ENCODE results near the gene WBP2. TPM values are rescaled to one million over a fixed set of nuclear protein-coding genes. Genes with fewer than 3 reads are reported as not detected.

WBP2 gene
- total and polyA plus RNA-seq, 2 experiments from 2014 or later, result 61.3 to 160 TPM

- Histone ChIP-seq H3K4me3 (no peak overlapping the region), H3K4me1 (ENCODE audit: low read depth) (no peaks in the 10 kb centered on the region), H3K36me3 (peaks cover 38% of the 10 kb centered on the region), H3K27me3 (no peaks in the 10 kb centered on the region), H3K9me3 (ENCODE audit: low read depth) (no peaks in the 10 kb centered on the region), H3K27ac (no peak overlapping the region)
- no peak for TF ChIP-seq CTCF (IDR thresholded peaks at IDR 0.05; ENCODE audit: low read depth, low read length)
- no peak for DNase-seq (ENCODE audit: low read depth in 1 of 2, low spot score in 1 of 2)
Measured at GRCh38 chr17:75822800-75823166, 32.4 kb downstream of the WBP2 start.

GRCh38 chr17:75822119-75822799 is 32.9 kb downstream of the WBP2 start:
- no peak for TF ChIP-seq CTCF (IDR thresholded peaks at IDR 0.05; ENCODE audit: low read depth, low read length)
- no peaks in the 10 kb centered on the region for H3K4me1 ChIP-seq (ENCODE audit: low read depth)
- H3K27me3 ChIP-seq, result no peaks in the 10 kb centered on the region
- H3K27ac ChIP-seq, result peak overlapping the region; percentile 6
- H3K36me3 ChIP-seq, result peaks cover 38% of the 10 kb centered on the region
- H3K4me3 ChIP-seq, result no peak overlapping the region
- no peak for DNase-seq (ENCODE audit: low read depth in 1 of 2, low spot score in 1 of 2)
- H3K9me3 ChIP-seq (ENCODE audit: low read depth), result no peaks in the 10 kb centered on the region

GRCh38 chr17:75821552-75821951 is 33.6 kb downstream of the WBP2 start:
- H3K27me3 ChIP-seq, result no peaks in the 10 kb centered on the region
- H3K4me3 ChIP-seq, result no peak overlapping the region
- DNase-seq (ENCODE audit: low read depth in 1 of 2, low spot score in 1 of 2), result no peak
- TF ChIP-seq CTCF (IDR thresholded peaks at IDR 0.05; ENCODE audit: low read depth, low read length), result no peak
- no peaks in the 10 kb centered on the region for H3K4me1 ChIP-seq (ENCODE audit: low read depth)
- peak overlapping the region; percentile 6 for H3K27ac ChIP-seq
- no peaks in the 10 kb centered on the region for H3K9me3 ChIP-seq (ENCODE audit: low read depth)
- peaks cover 41% of the 10 kb centered on the region for H3K36me3 ChIP-seq

- Histone ChIP-seq H3K27me3 (no peaks in the 10 kb centered on the region), H3K4me1 (ENCODE audit: low read depth) (no peaks in the 10 kb centered on the region), H3K9me3 (ENCODE audit: low read depth) (no peaks in the 10 kb centered on the region), H3K4me3 (no peak overlapping the region), H3K36me3 (peaks cover 45% of the 10 kb centered on the region), H3K27ac (no peak overlapping the region)
- no peak for DNase-seq (ENCODE audit: low read depth in 1 of 2, low spot score in 1 of 2)
- TF ChIP-seq CTCF (IDR thresholded peaks at IDR 0.05; ENCODE audit: low read depth, low read length), result no peak
Measured at GRCh38 chr17:75820094-75821080, 34.7 kb downstream of the WBP2 start.

GRCh38 chr17:75819678-75820077 is 35.5 kb downstream of the WBP2 start:
- DNase-seq (ENCODE audit: low read depth in 1 of 2, low spot score in 1 of 2), result no peak
- Histone ChIP-seq H3K4me3 (no peak overlapping the region), H3K4me1 (ENCODE audit: low read depth) (no peaks in the 10 kb centered on the region), H3K27me3 (no peaks in the 10 kb centered on the region), H3K27ac (no peak overlapping the region), H3K9me3 (ENCODE audit: low read depth) (no peaks in the 10 kb centered on the region), H3K36me3 (peaks cover 52% of the 10 kb centered on the region)
- TF ChIP-seq CTCF (IDR thresholded peaks at IDR 0.05; ENCODE audit: low read depth, low read length), result no peak
